ENCODE data around the gene NSG2.
"Not testable (repeated sequence)": the region's sequence is repeated elsewhere in the genome, so short reads cannot be mapped to it uniquely, and the experiment has no call there.

NSG2 gene

GRCh38 chr5:174045470-174046025 is at the start of gene NSG2:
TSS of gene NSG2 (plus strand) at chr5:174045706. CDS start at chr5:174046756, 1,050 bp downstream.
- DNase-seq, result peak; percentile 58

GRCh38 chr5:173997331-173997730 is 48.2 kb upstream of the NSG2 start:
- DNase-seq, result no peak

GRCh38 chr5:173998531-173998930 is 47.0 kb upstream of the NSG2 start:
- no peak for DNase-seq

GRCh38 chr5:174000076-174000475 is 45.4 kb upstream of the NSG2 start:
- no peak for DNase-seq

- DNase-seq, result no peak
These were observed 41.7 kb upstream of the NSG2 start for GRCh38 chr5:174003795-174004194.

- no peak for DNase-seq
These were observed 36.6 kb upstream of the NSG2 start for GRCh38 chr5:174008922-174009321.

GRCh38 chr5:174010365-174010764 is 35.1 kb upstream of the NSG2 start:
- no peak for DNase-seq

- DNase-seq, result no peak
These were observed 34.1 kb upstream of the NSG2 start for GRCh38 chr5:174011441-174011840.

- DNase-seq, result not testable (repeated sequence)
These were observed 25.2 kb upstream of the NSG2 start for GRCh38 chr5:174020069-174020927.

- DNase-seq, result no peak
These were observed 24.6 kb upstream of the NSG2 start for GRCh38 chr5:174020928-174021304.

- no peak for DNase-seq
These were observed 23.0 kb upstream of the NSG2 start for GRCh38 chr5:174022384-174023095.

- no peak for DNase-seq
These were observed 15.2 kb upstream of the NSG2 start for GRCh38 chr5:174030286-174030685.

- DNase-seq, result no peak
These were observed 846 bp upstream of the NSG2 start for GRCh38 chr5:174044466-174045254.

GRCh38 chr5:174046558-174046957 is 1.1 kb downstream of the NSG2 start:
- DNase-seq, result no peak

- DNase-seq, result no peak
These were observed 2.1 kb downstream of the NSG2 start for GRCh38 chr5:174047472-174048099.

- DNase-seq, result no peak
These were observed 7.1 kb downstream of the NSG2 start for GRCh38 chr5:174052636-174053035.

GRCh38 chr5:174053905-174054304 is 8.4 kb downstream of the NSG2 start:
- no peak for DNase-seq

GRCh38 chr5:174056064-174056847 is 10.8 kb downstream of the NSG2 start:
- no peak for DNase-seq

GRCh38 chr5:174057206-174057605 is 11.7 kb downstream of the NSG2 start:
- no peak for DNase-seq

GRCh38 chr5:174058433-174059122 is 13.1 kb downstream of the NSG2 start:
- DNase-seq, result no peak

- DNase-seq, result no peak
These were observed 13.7 kb downstream of the NSG2 start for GRCh38 chr5:174059247-174059646.

All from NCI-H1092 (cell line).